Right forelimb (tissue), 1 donor: Measurements from ENCODE around the gene SEC24D.

Experiments used
- DNase-seq: peaks from one replicate; pipeline ENCODE4 v3.0.0-alpha.2; 2018

Gene SEC24D

GRCh38 chr4:118843237-118843636 lies 7.3 kb upstream of the SEC24D start:
- no peak for DNase-seq

- no peak for DNase-seq
Measured at GRCh38 chr4:118842055-118842454, 6.1 kb upstream of the SEC24D start.

GRCh38 chr4:118839221-118839927 lies 3.4 kb upstream of the SEC24D start:
- DNase-seq: no peak

GRCh38 chr4:118837121-118837507 lies 1.2 kb upstream of the SEC24D start:
- no peak for DNase-seq

- peak; percentile 65 for DNase-seq
Measured at GRCh38 chr4:118836301-118837120, 585 bp upstream of the SEC24D start.

- peak; percentile 76 for DNase-seq
Measured at GRCh38 chr4:118834960-118835569, 861 bp downstream of the SEC24D start.

GRCh38 chr4:118834070-118834469 lies 1.9 kb downstream of the SEC24D start:
- no peak for DNase-seq

GRCh38 chr4:118833192-118833820 lies 2.6 kb downstream of the SEC24D start:
- DNase-seq: no peak

GRCh38 chr4:118829107-118829506 lies 6.8 kb downstream of the SEC24D start:
- no peak for DNase-seq

- DNase-seq: no peak
Measured at GRCh38 chr4:118826723-118827444, 9.0 kb downstream of the SEC24D start.

GRCh38 chr4:118825799-118826198 lies 10.1 kb downstream of the SEC24D start:
- no peak for DNase-seq

GRCh38 chr4:118824141-118824540 lies 11.8 kb downstream of the SEC24D start:
- no peak for DNase-seq

- no peak for DNase-seq
Measured at GRCh38 chr4:118823471-118823870, 12.5 kb downstream of the SEC24D start.

- DNase-seq: no peak
Measured at GRCh38 chr4:118821590-118822293, 14.2 kb downstream of the SEC24D start.

- no peak for DNase-seq
Measured at GRCh38 chr4:118817178-118817930, 18.6 kb downstream of the SEC24D start.

- no peak for DNase-seq
Measured at GRCh38 chr4:118816538-118817177, 19.3 kb downstream of the SEC24D start.

GRCh38 chr4:118814891-118815290 lies 21.0 kb downstream of the SEC24D start:
- no peak for DNase-seq

- DNase-seq: no peak
Measured at GRCh38 chr4:118814058-118814457, 21.9 kb downstream of the SEC24D start.

GRCh38 chr4:118813561-118813960 lies 22.4 kb downstream of the SEC24D start:
- no peak for DNase-seq

- DNase-seq: no peak
Measured at GRCh38 chr4:118811832-118812231, 24.1 kb downstream of the SEC24D start.
